ENCODE measurements around the gene OLIG2. TPM values are rescaled to one million over a fixed set of nuclear protein-coding genes. Genes with fewer than 3 reads are reported as not detected.

Gene OLIG2
- total and polyA plus RNA-seq, 2 of the 4 experiments (the other 2 are of a cell fraction): not detected

DNA sequence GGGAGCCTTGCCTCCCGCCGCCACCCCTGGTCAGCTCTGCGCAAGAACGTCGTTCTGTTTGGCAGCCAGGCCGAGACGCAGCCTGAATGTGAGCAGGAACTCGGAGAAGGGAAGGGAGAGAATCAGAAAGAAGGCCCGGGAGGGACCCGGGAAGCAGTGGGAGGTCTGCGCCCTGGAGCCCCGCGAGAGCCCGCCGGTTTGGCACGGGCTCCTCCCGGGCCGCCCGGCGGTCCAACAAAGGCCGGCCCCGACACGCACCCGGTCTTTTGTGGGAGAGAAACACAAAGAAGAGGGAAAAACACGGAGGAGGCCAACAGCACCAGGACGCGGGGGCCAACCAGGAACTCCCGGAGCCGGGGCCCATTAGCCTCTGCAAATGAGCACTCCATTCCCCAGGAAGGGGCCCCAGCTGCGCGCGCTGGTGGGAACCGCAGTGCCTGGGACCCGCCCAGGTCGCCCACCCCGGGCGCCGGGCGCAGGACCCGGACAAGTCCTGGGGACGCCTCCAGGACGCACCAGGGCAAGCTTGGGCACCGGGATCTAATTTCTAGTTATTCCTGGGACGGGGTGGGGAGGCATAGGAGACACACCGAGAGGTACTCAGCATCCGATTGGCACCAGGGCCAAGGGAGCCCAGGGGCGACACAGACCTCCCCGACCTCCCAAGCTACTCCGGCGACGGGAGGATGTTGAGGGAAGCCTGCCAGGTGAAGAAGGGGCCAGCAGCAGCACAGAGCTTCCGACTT, 2.7 kb upstream of the OLIG2 start:
- Histone ChIP-seq H3K4me2 (ENCODE audit: low read depth, low read length) (no peak overlapping the region), H3K27ac (ENCODE audit: insufficient read depth, low read length) (no peak overlapping the region), H2BK120ac (ENCODE audit: low read depth, low read length) (no peak overlapping the region), H4K8ac (ENCODE audit: low read depth in 2 of 2, low read length in 2 of 2) (no peak overlapping the region), H2AK5ac (ENCODE audit: low read depth, low read length) (no peak overlapping the region), H2BK5ac (ENCODE audit: low read depth, low read length, poor library complexity, severe bottlenecking) (no peak overlapping the region), H4K91ac (ENCODE audit: insufficient read depth, low read depth, low read length) (no peak overlapping the region), H3K4me1 (ENCODE audit: control insufficient read depth, insufficient read depth, low read length) (no peaks in the 10 kb centered on the region), H4K20me1 (ENCODE audit: insufficient read depth, low read length) (peaks cover 3% of the 10 kb centered on the region; the same call in 1 of the 2 replicates), H3K18ac (ENCODE audit: low read depth, low read length) (no peak overlapping the region), H3K14ac (replicated peaks; ENCODE audit: low read depth, low read length) (no peak overlapping the region), H3K27me3 (ENCODE audit: control insufficient read depth, insufficient read depth, low read length) (peaks cover 97% of the 10 kb centered on the region), H4K5ac (ENCODE audit: low read depth, low read length) (no peak overlapping the region), H3K4ac (ENCODE audit: low read depth, low read length) (no peak overlapping the region), H2AFZ (replicated peaks; ENCODE audit: low read length, poor library complexity) (peak overlapping the region; percentile 5), H2AK9ac (replicated peaks; ENCODE audit: low read depth, low read length, poor library complexity) (peak overlapping the region; percentile 19), H3K56ac (ENCODE audit: extremely low read depth, insufficient read depth, low read length) (no peak overlapping the region), H3K36me3 (ENCODE audit: control insufficient read depth, insufficient read depth, low read length) (no peaks in the 10 kb centered on the region), H3K4me3 (ENCODE audit: insufficient read depth, low read depth, low read length) (no peak overlapping the region), H2BK20ac (ENCODE audit: low read depth, low read length) (no peak overlapping the region), H2BK15ac (ENCODE audit: low read depth, low read length) (no peak overlapping the region), H3K79me1 (ENCODE audit: low read depth in 1 of 2, low read length in 2 of 2) (no peaks in the 10 kb centered on the region), H3K9me3 (ENCODE audit: control insufficient read depth, insufficient read depth, low read length) (peaks cover 8% of the 10 kb centered on the region), H3K9me1 (ENCODE audit: insufficient read depth, low read length) (no peaks in the 10 kb centered on the region), H3K9ac (ENCODE audit: low read depth, low read length) (no peak overlapping the region), H3K23ac (ENCODE audit: low read depth, low read length) (no peak overlapping the region)
- no peak for TF ChIP-seq RCOR1 (IDR thresholded peaks at IDR 0.05; ENCODE audit: insufficient replicate concordance, low read length)
- no peak for TF ChIP-seq POLR2A (IDR thresholded peaks at IDR 0.05; ENCODE audit: low read depth, low read length)
- TF ChIP-seq SMC3 (IDR thresholded peaks at IDR 0.05; ENCODE audit: low read depth, low read length): no peak
- no peak for TF ChIP-seq CEBPB (IDR thresholded peaks at IDR 0.05; ENCODE audit: low read depth, low read length)
- no peak for TF ChIP-seq BHLHE40 (IDR thresholded peaks at IDR 0.05; ENCODE audit: low read depth, low read length)
- no peak for TF ChIP-seq RFX5 (IDR thresholded peaks at IDR 0.05; ENCODE audit: low read depth, low read length)
- TF ChIP-seq, protein P1, sequence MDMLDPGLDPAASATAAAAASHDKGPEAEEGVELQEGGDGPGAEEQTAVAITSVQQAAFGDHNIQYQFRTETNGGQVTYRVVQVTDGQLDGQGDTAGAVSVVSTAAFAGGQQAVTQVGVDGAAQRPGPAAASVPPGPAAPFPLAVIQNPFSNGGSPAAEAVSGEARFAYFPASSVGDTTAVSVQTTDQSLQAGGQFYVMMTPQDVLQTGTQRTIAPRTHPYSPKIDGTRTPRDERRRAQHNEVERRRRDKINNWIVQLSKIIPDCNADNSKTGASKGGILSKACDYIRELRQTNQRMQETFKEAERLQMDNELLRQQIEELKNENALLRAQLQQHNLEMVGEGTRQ (IDR thresholded peaks at IDR 0.05; ENCODE audit: low read depth, low read length): no peak
- TF ChIP-seq MXI1 (IDR thresholded peaks at IDR 0.05; ENCODE audit: borderline replicate concordance, low read depth, low read length): no peak
- 0% methylated on average over 7 of the region's 52 CpGs; no CpG with 5 or more reads in 1 of the 2 experiments for WGBS, 2 experiments (ENCODE audit: extremely low coverage in 2 of 2, insufficient read length in 1 of 2)
- POLR2A ChIA-PET (ENCODE audit: unreplicated experiment): no interaction called here
- DNase-seq (no peak), ATAC-seq (ENCODE audit: low read depth) (no peak)
- CTCF ChIA-PET: no interaction called here
- intact Hi-C loops (cut with micrococcal nuclease) (no loop called here), dilution Hi-C loops (cut with HindIII; ENCODE audit: low sequenced_read_pairs, unreplicated experiment) (no loop called here), in situ Hi-C loops (cut with MboI; ENCODE audit: low sequenced_read_pairs) (no loop called here)
- BruUV-seq (replicated peaks): no TSS peak
